HG03103 (cell line): ENCODE measurements around the gene NRCAM.
A peak's percentile ranks its signal among the peaks of the same experiment; 100 is the strongest.

Experiments used
- ATAC-seq: cut with Tn5 transposase; IDR thresholded peaks from one replicate; pipeline ENCODE4 v1.9.1; 2021; ENCODE audit warnings: low read depth; ENCODE audit not compliant: unreplicated experiment

The NRCAM gene

GRCh38 chr7:108427766-108428165, 28.5 kb downstream of the NRCAM start:
- ATAC-seq: no peak

- ATAC-seq: no peak
Measured at GRCh38 chr7:108425714-108426275, 30.4 kb downstream of the NRCAM start.

GRCh38 chr7:108424013-108424412, 32.2 kb downstream of the NRCAM start:
- ATAC-seq: no peak

GRCh38 chr7:108423089-108423989, 32.9 kb downstream of the NRCAM start:
- no peak for ATAC-seq

GRCh38 chr7:108421720-108422331, 34.4 kb downstream of the NRCAM start:
- ATAC-seq: no peak

GRCh38 chr7:108419961-108420908, 36.0 kb downstream of the NRCAM start:
- ATAC-seq: no peak

GRCh38 chr7:108418946-108419345, 37.3 kb downstream of the NRCAM start:
- ATAC-seq: no peak

GRCh38 chr7:108417926-108418325, 38.3 kb downstream of the NRCAM start:
- ATAC-seq: no peak

- ATAC-seq: no peak
Measured at GRCh38 chr7:108417144-108417543, 39.1 kb downstream of the NRCAM start.

GRCh38 chr7:108415821-108416536, 40.3 kb downstream of the NRCAM start:
- peak; percentile 80 for ATAC-seq

- no peak for ATAC-seq
Measured at GRCh38 chr7:108415084-108415483, 41.2 kb downstream of the NRCAM start.

- no peak for ATAC-seq
Measured at GRCh38 chr7:108413782-108414492, 42.3 kb downstream of the NRCAM start.

- no peak for ATAC-seq
Measured at GRCh38 chr7:108413337-108413736, 42.9 kb downstream of the NRCAM start.

- no peak for ATAC-seq
Measured at GRCh38 chr7:108409146-108409545, 47.1 kb downstream of the NRCAM start.

GRCh38 chr7:108408296-108408991, 47.8 kb downstream of the NRCAM start:
- no peak for ATAC-seq

GRCh38 chr7:108407676-108408075, 48.6 kb downstream of the NRCAM start:
- ATAC-seq: no peak

GRCh38 chr7:108406222-108406890, 49.9 kb downstream of the NRCAM start:
- ATAC-seq: no peak
